SH-SY5Y (cell line): ENCODE measurements around the gene CXCL10.

Source experiments
- GATA2 ChIP-seq: IDR thresholded peaks from 2 replicates; pipeline ENCODE4 v1.6.1; 2011; ENCODE audit warnings: mild to moderate bottlenecking, low read depth, low read length
- GATA3 ChIP-seq: IDR thresholded peaks from 2 replicates; pipeline ENCODE4 v1.6.1; 2011; ENCODE audit warnings: low read depth, mild to moderate bottlenecking, low read length, moderate library complexity

DNA sequence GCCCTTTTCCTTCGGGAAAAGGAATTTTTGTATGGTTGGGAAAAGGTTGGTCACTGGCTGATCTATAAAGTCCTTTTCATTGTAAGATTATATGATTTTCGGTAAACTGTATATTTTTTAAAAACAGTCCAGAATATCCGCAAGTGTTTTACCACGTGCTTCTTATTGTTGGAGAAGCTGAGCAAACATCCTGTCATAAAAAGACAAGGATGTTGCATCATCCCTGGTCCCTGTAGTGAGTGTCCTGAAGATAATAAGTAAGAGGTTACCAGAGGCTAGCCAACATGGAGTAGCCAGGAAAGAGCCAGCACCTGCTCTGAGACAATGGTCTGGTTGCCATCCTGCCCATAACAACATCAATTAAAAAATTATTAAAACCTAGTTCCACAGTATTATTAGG is 21.1 kb downstream of the CXCL10 start:
- TF ChIP-seq GATA2 (no peak), GATA3 (no peak)
